OCI-LY1 (cell line): ENCODE results near the gene GFOD1.

Source experiments
- EZH2 ChIP-seq: fragments of 200-600 bp; sonication (generic), shearing (Covaris generic); IDR thresholded peaks from 2 replicates; pipeline ENCODE4 v1.8.0; 2017; ENCODE audit warnings: borderline replicate concordance, mixed run types, mild to moderate bottlenecking, antibody characterized with exemption, low read length, moderate library complexity, mixed read lengths
- TF ChIP-seq, protein P1 (sequence below): fragments of 200-600 bp; sonication (generic), shearing (Covaris generic); IDR thresholded peaks from 2 replicates; pipeline ENCODE4 v1.5.1; 2017; ENCODE audit warnings: mild to moderate bottlenecking, antibody characterized with exemption, low read length, moderate library complexity, mixed read lengths

- TF ChIP-seq EZH2: no peak
- TF ChIP-seq, protein P1, sequence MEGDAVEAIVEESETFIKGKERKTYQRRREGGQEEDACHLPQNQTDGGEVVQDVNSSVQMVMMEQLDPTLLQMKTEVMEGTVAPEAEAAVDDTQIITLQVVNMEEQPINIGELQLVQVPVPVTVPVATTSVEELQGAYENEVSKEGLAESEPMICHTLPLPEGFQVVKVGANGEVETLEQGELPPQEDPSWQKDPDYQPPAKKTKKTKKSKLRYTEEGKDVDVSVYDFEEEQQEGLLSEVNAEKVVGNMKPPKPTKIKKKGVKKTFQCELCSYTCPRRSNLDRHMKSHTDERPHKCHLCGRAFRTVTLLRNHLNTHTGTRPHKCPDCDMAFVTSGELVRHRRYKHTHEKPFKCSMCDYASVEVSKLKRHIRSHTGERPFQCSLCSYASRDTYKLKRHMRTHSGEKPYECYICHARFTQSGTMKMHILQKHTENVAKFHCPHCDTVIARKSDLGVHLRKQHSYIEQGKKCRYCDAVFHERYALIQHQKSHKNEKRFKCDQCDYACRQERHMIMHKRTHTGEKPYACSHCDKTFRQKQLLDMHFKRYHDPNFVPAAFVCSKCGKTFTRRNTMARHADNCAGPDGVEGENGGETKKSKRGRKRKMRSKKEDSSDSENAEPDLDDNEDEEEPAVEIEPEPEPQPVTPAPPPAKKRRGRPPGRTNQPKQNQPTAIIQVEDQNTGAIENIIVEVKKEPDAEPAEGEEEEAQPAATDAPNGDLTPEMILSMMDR: no peak
Measured at GRCh38 chr6:13404892-13405254, 82.5 kb downstream of the GFOD1 start.
